ENCODE measurements around the gene LCT.

DNA sequence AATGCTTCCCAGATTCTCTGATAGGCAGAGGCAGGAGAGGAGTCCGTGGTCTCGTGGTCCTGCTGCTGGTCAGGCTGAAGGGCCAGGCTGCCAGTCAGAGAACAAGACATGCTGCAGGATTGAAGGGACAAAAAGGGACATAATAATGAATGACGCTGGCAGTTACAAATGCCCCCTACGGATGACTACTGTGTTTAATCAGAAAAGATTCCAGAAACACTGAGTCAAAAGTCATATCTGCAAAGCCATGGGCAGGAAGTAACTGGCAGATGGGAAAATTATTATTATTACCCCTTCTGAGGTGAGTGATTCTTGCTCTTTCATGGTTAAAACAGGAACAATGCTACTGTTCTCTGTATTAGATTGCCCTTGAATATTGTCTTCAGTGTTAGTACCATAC is 19.0 kb downstream of the LCT start:
- TF ChIP-seq, protein P1, sequence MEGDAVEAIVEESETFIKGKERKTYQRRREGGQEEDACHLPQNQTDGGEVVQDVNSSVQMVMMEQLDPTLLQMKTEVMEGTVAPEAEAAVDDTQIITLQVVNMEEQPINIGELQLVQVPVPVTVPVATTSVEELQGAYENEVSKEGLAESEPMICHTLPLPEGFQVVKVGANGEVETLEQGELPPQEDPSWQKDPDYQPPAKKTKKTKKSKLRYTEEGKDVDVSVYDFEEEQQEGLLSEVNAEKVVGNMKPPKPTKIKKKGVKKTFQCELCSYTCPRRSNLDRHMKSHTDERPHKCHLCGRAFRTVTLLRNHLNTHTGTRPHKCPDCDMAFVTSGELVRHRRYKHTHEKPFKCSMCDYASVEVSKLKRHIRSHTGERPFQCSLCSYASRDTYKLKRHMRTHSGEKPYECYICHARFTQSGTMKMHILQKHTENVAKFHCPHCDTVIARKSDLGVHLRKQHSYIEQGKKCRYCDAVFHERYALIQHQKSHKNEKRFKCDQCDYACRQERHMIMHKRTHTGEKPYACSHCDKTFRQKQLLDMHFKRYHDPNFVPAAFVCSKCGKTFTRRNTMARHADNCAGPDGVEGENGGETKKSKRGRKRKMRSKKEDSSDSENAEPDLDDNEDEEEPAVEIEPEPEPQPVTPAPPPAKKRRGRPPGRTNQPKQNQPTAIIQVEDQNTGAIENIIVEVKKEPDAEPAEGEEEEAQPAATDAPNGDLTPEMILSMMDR (IDR thresholded peaks at IDR 0.05) = no peak
- no peak for TF ChIP-seq POLR2A (IDR thresholded peaks at IDR 0.05)

Measured in esophagus squamous epithelium (tissue), 4 donors.